Measurements from ENCODE around the gene SYNE2.
"Not testable (repeated sequence)": the region's sequence is repeated elsewhere in the genome, so short reads cannot be mapped to it uniquely, and the experiment has no call there.

The SYNE2 gene

GRCh38 chr14:64137657-64138290, 285.0 kb downstream of the SYNE2 start:
- DNase-seq (ENCODE audit: low spot score), result peak; percentile 4

DNA sequence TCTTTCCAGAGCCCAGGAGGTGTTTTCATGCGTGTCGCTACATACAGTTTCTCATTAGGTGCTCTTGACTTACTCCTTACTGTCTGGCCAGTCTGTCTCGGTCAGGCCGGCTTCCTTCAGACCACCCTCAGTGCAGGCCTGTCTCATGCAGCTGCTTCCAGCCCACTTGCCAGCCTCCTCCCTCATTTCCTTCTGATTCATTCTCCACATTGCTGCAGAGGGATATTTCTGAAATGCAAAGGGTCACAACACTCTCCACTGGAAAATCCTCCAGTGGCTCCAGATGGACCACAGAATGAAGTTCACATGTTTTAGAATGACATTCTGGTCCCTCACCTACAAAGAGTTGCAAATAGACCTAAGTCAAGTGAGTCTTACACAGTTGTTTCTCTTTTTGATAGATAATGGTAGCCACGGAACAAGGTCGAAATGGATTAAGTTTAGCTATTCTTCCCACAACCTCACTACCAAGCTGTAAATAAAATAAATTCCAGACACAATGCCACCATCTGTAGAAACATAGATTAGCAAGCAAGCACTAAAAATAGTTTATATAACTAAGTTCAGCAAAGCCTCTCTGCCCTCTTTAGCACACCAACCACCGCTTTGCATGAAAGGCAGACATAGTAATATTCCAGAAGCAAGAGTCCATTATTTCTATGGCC, 294.5 kb downstream of the SYNE2 start:
- no peak for DNase-seq (ENCODE audit: low spot score)

DNA sequence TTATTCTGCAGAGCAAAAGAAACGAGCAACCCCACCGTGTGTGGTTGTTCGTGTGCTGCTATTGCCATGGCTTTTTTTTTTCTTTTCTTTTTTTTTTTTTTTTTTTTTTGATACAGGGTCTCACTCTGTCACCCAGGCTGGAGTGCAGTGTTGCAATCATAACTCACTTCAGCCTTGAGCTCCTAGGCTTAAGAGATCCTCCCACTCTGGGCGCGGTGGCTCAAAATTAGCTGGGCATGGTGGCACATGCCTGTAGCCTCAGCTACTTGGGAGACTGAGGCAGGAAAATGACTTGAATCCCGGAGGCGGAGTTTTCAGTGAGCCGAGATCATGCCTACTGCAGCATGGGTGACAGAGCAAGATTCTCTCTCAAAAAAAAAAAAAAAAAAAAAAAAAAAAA, 297.1 kb downstream of the SYNE2 start:
- DNase-seq (ENCODE audit: low spot score), result no peak

- no peak for DNase-seq (ENCODE audit: low spot score)
These were observed 305.8 kb downstream of the SYNE2 start for GRCh38 chr14:64158608-64159007.

- DNase-seq (ENCODE audit: low spot score), result no peak
These were observed 306.8 kb downstream of the SYNE2 start for GRCh38 chr14:64159588-64159987.

DNA sequence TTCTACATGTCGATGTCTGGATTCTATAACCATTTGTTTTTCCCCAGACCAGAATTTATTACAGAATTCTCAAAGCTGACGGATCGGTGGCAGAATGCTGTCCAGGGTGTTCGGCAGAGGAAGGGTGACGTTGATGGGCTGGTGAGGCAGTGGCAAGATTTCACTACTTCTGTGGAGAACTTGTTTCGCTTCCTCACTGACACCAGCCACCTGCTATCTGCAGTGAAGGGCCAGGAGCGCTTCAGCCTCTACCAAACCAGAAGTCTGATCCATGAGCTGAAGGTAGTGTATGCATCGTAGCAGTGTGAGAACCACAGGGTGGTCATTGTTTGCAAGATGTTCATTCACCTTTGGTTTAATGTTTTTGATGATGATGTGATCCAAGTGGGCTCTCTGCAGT, 317.4 kb downstream of the SYNE2 start:
- no peak for DNase-seq (ENCODE audit: low spot score)

DNA sequence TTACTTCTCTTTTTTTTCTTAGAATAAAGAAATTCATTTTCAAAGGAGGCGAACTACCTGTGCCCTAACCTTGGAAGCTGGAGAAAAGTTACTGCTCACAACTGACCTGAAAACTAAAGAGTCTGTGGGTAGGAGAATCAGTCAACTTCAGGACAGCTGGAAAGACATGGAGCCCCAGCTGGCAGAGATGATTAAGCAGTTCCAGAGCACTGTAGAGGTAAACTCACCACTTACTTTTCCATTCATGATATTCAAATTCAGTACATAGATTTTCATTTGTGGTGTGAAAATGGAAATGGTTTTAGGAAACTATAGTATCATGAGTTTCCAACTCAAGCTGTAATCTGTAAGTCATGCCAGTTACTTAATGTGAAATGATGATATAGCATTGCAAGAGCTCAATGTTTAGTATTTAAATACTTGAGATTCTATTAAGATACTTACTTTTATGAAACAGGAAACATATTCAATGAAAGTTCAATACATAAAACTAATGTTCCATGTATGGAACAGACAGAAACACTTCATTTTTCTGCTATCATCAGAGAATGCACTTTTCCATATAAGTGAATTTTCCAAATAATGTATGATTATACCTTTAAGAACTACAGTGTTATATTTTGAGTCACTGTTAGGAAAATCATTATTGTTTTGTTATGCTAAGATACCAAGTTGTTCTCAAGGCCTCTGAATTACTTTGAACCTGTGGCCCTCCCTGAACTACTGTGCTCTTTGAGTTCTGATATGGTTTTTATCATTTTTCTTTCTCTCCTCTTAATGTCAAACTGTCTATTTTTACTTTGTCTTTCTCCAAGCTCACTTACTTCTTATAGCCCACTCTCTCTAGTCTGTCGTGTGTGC, 322.3 kb downstream of the SYNE2 start:
- DNase-seq (ENCODE audit: low spot score), result no peak

- DNase-seq (ENCODE audit: low spot score), result no peak
These were observed 323.5 kb downstream of the SYNE2 start for GRCh38 chr14:64176330-64176729.

- DNase-seq (ENCODE audit: low spot score), result no peak
These were observed 326.0 kb downstream of the SYNE2 start for GRCh38 chr14:64178814-64179213.

GRCh38 chr14:64182908-64183307, 330.1 kb downstream of the SYNE2 start:
- DNase-seq (ENCODE audit: low spot score), result not testable (repeated sequence)

- DNase-seq (ENCODE audit: low spot score), result no peak
These were observed 331.4 kb downstream of the SYNE2 start for GRCh38 chr14:64184103-64184729.

DNA sequence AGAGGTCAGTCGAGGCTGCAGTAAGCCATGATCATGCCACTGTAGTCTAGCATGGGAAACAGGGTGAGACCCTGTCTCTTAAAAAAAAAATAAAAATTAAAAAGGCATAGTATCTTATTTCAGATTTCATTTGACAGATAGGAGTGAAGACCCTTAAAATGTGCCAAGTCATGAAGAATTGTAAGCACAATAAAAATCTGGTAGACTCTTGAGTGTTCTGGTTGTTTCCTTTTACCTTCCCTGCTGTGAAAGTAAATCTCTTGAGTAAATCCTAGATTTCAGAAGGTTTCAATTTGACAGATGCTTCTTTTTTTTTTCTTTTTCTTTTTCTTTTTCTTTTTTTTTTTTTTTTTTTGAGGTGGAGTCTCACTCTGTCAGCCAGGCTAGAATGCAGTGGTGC, 332.4 kb downstream of the SYNE2 start:
- no peak for DNase-seq (ENCODE audit: low spot score)

GRCh38 chr14:64186231-64187129, 333.7 kb downstream of the SYNE2 start:
- no peak for DNase-seq (ENCODE audit: low spot score)

DNA sequence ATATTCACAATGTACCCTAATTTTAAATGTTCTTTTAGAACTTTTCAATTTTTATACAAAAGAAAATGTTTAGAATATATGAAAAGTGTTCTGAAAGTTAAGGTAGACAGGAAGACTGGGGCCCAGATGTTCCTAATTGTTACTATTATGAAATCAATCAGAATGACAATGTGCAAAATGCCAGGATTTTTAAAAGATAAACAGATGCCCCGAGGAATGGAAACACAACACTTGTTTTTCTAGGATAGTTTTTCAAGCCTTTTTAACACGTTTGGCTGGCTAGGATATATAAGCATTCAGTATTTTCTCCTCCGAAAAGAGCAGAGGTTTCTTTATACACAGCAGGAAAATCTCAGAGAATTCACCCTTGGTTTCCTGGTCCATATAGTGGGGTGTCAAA, 334.5 kb downstream of the SYNE2 start:
- DNase-seq (ENCODE audit: low spot score), result no peak

- DNase-seq (ENCODE audit: low spot score), result no peak
These were observed 338.2 kb downstream of the SYNE2 start for GRCh38 chr14:64190974-64191502.

DNA sequence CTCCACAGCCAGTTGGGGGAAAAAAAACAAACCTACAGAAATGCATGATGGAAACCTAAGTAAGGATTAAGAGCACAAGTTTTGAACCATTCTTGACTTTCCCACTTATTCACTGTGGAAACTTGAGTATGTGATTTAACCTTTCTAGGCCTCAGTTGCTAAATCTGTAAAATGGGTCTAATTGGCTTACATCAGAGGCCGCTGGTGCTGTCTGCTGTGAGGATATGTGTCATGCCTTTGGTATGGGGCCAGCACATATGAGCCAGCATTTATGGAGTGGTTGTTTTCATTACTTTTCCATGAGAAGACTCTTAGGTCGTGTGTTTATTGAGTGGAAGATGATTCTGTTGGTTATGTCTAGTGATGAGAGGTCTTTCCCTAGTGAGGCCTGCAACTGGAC, 339.0 kb downstream of the SYNE2 start:
- no peak for DNase-seq (ENCODE audit: low spot score)

- no peak for DNase-seq (ENCODE audit: low spot score)
These were observed 341.0 kb downstream of the SYNE2 start for GRCh38 chr14:64193821-64194220.

DNA sequence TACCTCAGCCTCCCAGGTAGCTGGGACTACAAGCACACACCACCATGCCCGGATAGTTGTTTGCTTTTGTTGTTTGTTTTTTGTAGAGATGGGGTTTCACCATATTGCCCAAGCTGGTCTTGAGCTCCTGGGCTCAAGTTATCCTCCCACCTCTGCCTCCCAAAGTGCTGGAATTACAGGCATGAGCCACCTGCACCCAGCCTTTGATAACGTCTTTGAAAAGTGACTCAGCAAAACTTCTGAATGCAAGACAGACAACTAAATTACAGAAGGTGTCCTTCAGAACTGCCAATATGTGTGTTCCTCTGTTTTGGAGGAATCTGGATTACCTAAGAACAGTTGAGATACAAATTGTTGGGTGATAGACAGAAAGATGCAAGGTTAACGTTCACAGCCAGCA, 341.6 kb downstream of the SYNE2 start:
- DNase-seq (ENCODE audit: low spot score), result no peak

DNA sequence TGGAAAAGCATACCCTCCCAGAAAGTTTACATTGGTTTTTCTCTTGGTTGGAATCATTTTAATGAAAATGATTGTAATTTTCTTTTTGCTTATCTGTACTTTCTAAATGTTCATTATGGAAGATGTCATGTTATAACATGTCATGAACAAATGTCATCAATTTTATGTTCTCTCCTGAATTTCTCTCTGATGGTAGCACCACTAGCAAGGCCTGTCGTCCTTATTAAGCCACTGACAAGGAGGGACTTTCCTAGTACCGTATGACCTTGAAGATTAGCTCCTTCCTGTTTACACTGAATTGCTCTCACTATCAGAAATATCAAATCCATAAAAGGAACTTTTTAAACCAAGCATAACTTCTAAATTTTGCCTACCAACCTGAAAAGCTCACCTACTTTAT, 342.4 kb downstream of the SYNE2 start:
- DNase-seq (ENCODE audit: low spot score), result no peak

GRCh38 chr14:64196056-64196455, 343.3 kb downstream of the SYNE2 start:
- no peak for DNase-seq (ENCODE audit: low spot score)

GRCh38 chr14:64196814-64197411, 344.1 kb downstream of the SYNE2 start:
- peak; percentile 68 for DNase-seq (ENCODE audit: low spot score)
